ENCODE results near the gene RNF34.

The RNF34 gene

GRCh38 chr12:121438905-121439304, 39.0 kb downstream of the RNF34 start:
- DNase-seq (ENCODE audit: low read depth, low spot score): no peak

GRCh38 chr12:121439715-121440114, 39.8 kb downstream of the RNF34 start:
- no peak for DNase-seq (ENCODE audit: low read depth, low spot score)

- DNase-seq (ENCODE audit: low read depth, low spot score): no peak
Observed at GRCh38 chr12:121440768-121441167, 40.9 kb downstream of the RNF34 start.

- DNase-seq (ENCODE audit: low read depth, low spot score): no peak
Observed at GRCh38 chr12:121441555-121441954, 41.6 kb downstream of the RNF34 start.

- no peak for DNase-seq (ENCODE audit: low read depth, low spot score)
Observed at GRCh38 chr12:121442028-121442948, 42.4 kb downstream of the RNF34 start.

GRCh38 chr12:121443193-121443870, 43.4 kb downstream of the RNF34 start:
- DNase-seq (ENCODE audit: low read depth, low spot score): no peak

- DNase-seq (ENCODE audit: low read depth, low spot score): no peak
Observed at GRCh38 chr12:121443911-121444841, 44.3 kb downstream of the RNF34 start.

- no peak for DNase-seq (ENCODE audit: low read depth, low spot score)
Observed at GRCh38 chr12:121444842-121445202, 44.9 kb downstream of the RNF34 start.

GRCh38 chr12:121446750-121447149, 46.8 kb downstream of the RNF34 start:
- DNase-seq (ENCODE audit: low read depth, low spot score): no peak

- DNase-seq (ENCODE audit: low read depth, low spot score): no peak
Observed at GRCh38 chr12:121448771-121449315, 48.9 kb downstream of the RNF34 start.

GRCh38 chr12:121451961-121452339, 52.0 kb downstream of the RNF34 start:
- DNase-seq (ENCODE audit: low read depth, low spot score): no peak

- no peak for DNase-seq (ENCODE audit: low read depth, low spot score)
Observed at GRCh38 chr12:121452340-121452984, 52.5 kb downstream of the RNF34 start.

GRCh38 chr12:121452985-121453360, 53.1 kb downstream of the RNF34 start:
- DNase-seq (ENCODE audit: low read depth, low spot score): no peak

- DNase-seq (ENCODE audit: low read depth, low spot score): no peak
Observed at GRCh38 chr12:121453629-121454028, 53.7 kb downstream of the RNF34 start.

- DNase-seq (ENCODE audit: low read depth, low spot score): no peak
Observed at GRCh38 chr12:121454921-121455320, 55.0 kb downstream of the RNF34 start.

- no peak for DNase-seq (ENCODE audit: low read depth, low spot score)
Observed at GRCh38 chr12:121455766-121456420, 56.0 kb downstream of the RNF34 start.

GRCh38 chr12:121456551-121456950, 56.6 kb downstream of the RNF34 start:
- no peak for DNase-seq (ENCODE audit: low read depth, low spot score)

GRCh38 chr12:121461048-121461447, 61.1 kb downstream of the RNF34 start:
- no peak for DNase-seq (ENCODE audit: low read depth, low spot score)

- no peak for DNase-seq (ENCODE audit: low read depth, low spot score)
Observed at GRCh38 chr12:121464331-121464730, 64.4 kb downstream of the RNF34 start.

GRCh38 chr12:121465921-121466793, 66.2 kb downstream of the RNF34 start:
- DNase-seq (ENCODE audit: low read depth, low spot score): no peak
